GM12873 (cell line): ENCODE results near the gene SMAD5.

Experiments
- TF ChIP-seq, protein P1 (sequence below): IDR thresholded peaks from 2 replicates; pipeline ENCODE4 v1.5.1; 2012; ENCODE audit warnings: low read depth, mild to moderate bottlenecking, moderate library complexity, low read length, control low read depth; ENCODE audit not compliant: insufficient read depth; ENCODE audit errors: missing control alignments

Gene SMAD5

DNA sequence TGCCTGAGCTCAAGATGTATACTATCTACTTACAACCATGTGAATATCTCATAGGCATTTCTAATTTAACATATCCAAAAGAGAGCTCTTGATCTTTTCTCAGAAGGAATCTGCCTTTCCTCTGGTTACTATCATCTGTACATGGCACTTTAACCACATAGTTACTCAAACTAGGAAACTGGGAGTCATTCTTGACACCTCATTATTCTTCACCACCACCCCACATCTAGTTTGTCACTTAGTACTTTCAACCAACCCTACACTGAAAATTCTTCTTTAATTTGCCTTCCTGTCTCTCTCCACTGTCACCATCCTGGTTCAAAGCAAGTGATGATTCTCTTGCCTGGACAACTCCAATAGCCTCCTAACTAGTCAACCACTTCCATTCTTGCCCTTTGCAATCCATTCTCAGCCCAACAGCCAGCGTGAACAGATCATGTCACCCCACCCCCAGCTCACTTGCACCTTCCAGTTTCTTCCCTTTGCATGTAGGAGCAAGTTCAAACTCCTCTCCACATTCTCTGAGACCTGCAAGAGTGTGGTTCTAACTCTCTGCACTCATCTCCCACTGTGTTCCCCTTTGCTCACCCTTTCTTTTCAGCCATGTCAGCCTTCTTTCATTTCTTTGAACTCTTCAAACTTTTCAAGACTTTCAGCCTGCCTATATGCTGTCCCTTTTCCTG, 17.3 kb upstream of the SMAD5 start:
- TF ChIP-seq, protein P1, sequence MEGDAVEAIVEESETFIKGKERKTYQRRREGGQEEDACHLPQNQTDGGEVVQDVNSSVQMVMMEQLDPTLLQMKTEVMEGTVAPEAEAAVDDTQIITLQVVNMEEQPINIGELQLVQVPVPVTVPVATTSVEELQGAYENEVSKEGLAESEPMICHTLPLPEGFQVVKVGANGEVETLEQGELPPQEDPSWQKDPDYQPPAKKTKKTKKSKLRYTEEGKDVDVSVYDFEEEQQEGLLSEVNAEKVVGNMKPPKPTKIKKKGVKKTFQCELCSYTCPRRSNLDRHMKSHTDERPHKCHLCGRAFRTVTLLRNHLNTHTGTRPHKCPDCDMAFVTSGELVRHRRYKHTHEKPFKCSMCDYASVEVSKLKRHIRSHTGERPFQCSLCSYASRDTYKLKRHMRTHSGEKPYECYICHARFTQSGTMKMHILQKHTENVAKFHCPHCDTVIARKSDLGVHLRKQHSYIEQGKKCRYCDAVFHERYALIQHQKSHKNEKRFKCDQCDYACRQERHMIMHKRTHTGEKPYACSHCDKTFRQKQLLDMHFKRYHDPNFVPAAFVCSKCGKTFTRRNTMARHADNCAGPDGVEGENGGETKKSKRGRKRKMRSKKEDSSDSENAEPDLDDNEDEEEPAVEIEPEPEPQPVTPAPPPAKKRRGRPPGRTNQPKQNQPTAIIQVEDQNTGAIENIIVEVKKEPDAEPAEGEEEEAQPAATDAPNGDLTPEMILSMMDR: no peak

DNA sequence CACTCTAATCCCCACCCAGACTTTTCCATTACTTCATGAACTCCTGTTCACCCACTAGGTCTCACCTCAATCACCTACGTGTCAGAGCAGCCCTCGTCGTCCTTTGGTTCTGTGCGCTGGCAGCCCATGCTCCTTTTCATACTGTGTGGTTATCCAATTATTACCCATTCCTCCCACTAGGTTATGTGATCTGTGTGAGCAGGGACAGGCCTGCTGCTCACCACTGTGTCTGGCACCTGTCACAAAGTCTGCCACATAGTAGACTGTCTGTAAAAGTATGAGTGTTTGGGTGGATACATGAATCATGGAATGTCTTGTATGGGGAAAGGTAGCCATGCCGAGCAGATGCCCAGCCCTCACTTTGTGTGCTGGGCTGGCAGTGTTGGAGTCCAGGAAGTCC, 12.1 kb upstream of the SMAD5 start:
- TF ChIP-seq, protein P1: no peak

DNA sequence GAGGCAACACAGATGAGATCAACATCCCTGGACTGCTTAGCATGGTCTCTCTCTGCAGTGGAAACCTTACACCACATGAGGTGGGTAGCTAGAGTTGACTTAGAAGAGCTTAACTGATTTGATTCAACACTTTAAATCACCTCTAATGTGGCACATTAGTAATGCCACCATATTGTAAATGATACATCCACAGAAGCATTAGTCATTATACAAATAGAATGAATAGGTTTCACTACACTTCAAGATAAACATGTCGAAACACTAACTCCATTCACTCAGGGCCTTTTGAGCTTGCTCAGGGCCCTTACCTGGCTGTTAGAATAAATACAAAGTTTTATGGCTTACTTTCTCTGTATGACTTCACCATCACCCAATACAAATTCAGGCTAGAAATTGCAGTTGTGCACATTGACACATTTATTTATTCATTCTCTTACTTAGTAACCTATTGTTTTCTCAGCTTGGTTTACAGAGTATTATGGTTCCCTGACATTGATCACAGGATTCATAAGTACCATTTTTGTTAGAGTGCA, 9.3 kb upstream of the SMAD5 start:
- TF ChIP-seq, protein P1: no peak

DNA sequence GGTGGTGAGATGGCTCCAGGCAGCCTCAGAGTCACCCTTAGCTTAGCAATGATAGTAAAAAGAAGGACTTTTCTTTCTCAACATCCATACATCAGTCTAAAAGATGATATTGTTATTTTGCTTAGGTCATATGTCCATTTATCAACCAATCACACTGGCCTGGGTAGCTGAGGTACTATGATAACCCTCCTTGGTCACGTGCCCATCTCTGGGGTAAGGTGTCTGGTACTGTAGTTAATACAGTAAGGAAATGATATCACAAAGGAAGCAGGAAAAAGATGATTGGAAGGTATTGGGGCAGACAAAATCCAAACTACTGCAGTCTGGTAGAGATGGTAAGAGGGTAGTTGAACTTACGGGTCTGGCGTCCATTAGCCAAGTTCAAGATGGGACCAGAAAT, 5.1 kb upstream of the SMAD5 start:
- TF ChIP-seq, protein P1: no peak

DNA sequence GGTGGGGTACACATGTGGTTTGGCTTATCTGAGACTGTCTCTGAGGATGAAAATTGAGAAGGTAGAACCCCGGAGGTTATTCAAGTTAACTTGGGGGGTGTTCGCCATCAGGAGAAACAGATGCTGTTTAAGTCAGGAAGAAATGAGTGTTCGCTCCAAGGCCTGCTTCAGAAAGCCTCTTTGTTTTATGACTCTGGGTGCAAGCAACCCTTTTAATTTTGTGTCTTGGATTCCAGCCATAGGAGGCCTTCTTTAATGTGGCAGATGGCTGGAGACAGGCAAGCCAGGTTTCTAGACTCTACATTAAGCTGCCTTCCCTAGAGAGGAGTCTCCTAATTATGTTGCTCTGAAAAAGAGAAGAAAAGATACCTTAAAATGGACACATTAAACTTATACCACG, 4.2 kb upstream of the SMAD5 start:
- TF ChIP-seq, protein P1: no peak

DNA sequence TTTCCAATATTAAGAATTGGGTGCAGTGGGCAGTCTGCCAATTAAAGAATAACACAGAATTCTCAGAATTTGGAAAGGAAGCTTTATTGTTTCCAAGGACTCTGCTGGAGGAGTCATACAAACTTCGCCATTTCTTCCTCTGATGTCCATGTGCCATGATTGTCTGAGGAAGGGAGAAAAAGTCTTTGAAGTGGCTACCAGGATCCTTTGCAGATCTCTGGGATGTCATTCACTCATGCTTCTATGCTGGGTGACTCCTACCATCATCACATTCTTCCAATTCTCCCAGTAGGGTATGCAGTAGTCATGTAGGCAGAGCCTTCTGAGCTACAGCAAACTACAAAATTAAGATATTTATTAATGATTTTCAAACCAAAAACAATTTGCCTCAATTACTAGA, 3.2 kb upstream of the SMAD5 start:
- TF ChIP-seq, protein P1: no peak

DNA sequence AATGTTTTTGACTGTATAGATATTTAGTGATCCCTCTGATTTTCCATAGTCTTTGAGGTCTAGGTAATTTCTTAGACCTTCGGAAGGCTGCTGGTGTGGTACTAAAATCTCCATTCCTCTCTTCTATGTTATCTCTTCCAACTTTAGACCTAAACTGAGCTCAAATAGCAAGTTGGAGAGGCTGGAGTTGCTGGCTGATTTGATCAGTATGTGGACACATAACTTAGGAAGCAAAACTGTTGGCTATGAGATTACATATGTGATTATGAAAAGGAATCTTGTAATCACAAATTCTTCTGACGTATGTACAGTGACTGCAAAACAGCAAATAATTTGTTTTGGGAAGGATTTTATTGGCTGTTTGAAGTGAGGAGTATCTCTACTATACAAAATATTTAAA, 2.1 kb upstream of the SMAD5 start:
- TF ChIP-seq, protein P1: no peak

DNA sequence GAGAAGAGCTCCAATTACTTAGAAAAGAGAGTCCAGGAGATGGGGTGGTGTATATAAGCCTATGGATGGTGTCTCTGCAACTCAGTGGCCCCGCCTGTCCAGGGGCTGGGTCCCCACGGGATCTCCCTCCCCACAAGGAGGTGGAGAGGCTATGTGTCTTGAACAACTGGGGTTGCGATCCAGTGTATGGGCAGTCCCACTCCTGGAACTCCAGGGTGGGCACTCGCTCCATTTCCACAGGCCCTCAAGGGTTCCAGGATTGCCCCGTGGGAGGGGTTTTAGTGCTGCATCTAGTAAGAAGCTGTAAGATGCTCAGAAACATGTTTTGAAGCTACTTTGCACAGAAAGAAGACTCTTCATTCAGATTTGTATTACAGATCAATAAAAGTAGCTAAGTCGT, 558 bp upstream of the SMAD5 start:
- TF ChIP-seq, protein P1: no peak
